Measurements from ENCODE around the gene PIGA. TPM values are rescaled to one million over a fixed set of nuclear protein-coding genes. Genes with fewer than 3 reads are reported as not detected.

The PIGA gene
- total and polyA plus RNA-seq, 3 donors from 2014 or later: 8.1 to 17.0 (median 13.0) TPM

DNA sequence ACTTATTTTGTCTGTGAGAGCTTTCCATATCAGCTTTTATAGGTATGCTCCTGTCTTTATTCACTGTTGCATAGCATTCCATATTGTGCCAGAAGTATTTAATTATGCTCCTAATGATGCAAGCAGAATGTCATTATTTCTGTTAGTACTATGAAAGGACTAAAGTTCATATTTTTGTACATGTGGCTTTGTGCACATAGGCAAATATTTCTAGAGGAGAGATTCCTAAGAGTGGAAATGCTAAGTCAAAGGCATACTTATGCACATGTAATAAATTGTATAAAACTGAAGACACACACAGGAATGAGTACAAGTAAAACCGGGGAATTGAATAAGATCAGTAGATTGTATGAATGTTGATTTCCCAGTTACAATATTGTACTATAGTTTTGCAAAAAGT is 63.6 kb downstream of the PIGA start:
- DNase-seq: no peak
- no peaks in the 10 kb centered on the region for H3K4me1 ChIP-seq
- intact Hi-C loops (cut with DNase I; ENCODE audit: low total_unique reads): no loop called here
- H3K9me3 ChIP-seq: no peaks in the 10 kb centered on the region
- 82 to 83% methylated on average over 1 of the region's 1 CpG for WGBS, 2 donors
- no peak for TF ChIP-seq POLR2A (IDR thresholded peaks at IDR 0.05)
- TF ChIP-seq, protein P1, sequence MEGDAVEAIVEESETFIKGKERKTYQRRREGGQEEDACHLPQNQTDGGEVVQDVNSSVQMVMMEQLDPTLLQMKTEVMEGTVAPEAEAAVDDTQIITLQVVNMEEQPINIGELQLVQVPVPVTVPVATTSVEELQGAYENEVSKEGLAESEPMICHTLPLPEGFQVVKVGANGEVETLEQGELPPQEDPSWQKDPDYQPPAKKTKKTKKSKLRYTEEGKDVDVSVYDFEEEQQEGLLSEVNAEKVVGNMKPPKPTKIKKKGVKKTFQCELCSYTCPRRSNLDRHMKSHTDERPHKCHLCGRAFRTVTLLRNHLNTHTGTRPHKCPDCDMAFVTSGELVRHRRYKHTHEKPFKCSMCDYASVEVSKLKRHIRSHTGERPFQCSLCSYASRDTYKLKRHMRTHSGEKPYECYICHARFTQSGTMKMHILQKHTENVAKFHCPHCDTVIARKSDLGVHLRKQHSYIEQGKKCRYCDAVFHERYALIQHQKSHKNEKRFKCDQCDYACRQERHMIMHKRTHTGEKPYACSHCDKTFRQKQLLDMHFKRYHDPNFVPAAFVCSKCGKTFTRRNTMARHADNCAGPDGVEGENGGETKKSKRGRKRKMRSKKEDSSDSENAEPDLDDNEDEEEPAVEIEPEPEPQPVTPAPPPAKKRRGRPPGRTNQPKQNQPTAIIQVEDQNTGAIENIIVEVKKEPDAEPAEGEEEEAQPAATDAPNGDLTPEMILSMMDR (IDR thresholded peaks at IDR 0.05): no peak
- no peaks in the 10 kb centered on the region for H3K27me3 ChIP-seq
- H3K4me3 ChIP-seq: no peak overlapping the region
- no peaks in the 10 kb centered on the region for H3K36me3 ChIP-seq (ENCODE audit: low read depth, missing control alignments)
- no peak overlapping the region for H3K27ac ChIP-seq

DNA sequence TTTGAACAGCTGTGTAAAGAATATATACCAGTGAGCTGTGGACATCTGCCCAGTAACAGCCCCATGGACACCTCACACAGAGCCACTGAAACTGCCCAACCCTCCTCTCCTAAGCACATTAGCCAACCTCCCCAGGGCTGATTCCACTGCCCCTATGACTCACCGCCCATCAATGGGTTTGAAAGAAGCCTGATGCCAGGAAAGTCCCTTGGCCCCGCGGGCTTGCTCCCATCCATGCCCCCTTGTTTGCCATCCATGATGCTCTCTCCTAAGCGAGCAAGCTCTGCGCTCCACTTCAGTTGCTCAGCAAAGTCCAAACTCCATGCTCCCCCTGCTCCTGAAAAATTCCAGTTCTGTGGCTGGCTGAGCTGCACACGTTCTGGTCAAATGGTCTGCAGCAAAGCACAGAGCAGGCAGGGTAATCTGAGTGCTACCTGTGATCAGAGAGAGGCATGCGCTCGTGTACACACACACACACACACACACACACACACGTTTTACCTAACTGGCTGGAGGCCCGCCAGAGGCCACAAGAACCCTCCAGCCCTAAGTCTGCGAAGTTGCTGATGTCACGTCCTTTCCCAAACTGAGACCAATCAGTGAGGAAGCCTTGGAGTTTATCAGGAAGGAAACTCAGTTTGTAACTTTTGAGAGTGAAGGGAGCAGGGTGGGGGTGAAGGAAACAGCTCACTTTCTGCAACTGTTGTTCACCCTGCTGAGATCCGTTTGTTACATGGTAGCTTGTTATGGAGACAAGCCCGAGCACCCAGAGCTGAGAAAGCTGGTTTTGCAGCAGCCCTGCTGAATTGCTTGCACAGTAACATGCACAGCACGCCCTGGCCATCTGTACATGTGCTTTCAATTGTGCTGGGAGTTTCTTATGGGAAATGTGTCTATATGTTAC is 65.5 kb downstream of the PIGA start, which contains the start of gene ASB9:
TSS of gene ASB9 (minus strand) at position 466 of the 904 bp plus-strand sequence. CDS start at position 257, 209 bp downstream.
- Histone ChIP-seq H3K36me3 (ENCODE audit: low read depth, missing control alignments) (no peaks in the 10 kb centered on the region), H3K9me3 (no peaks in the 10 kb centered on the region), H3K4me1 (no peaks in the 10 kb centered on the region), H3K27me3 (no peaks in the 10 kb centered on the region), H3K27ac (no peak within 1 kb of the TSS), H3K4me3 (peak within 1 kb of the TSS in 1 of 2 donors; percentile 38)
- 2 to 8% methylated on average over 7 to 14 of the region's 15 CpGs for WGBS, 2 donors
- intact Hi-C loops (cut with DNase I; ENCODE audit: low total_unique reads): no loop called here
- TF ChIP-seq, protein P1 (IDR thresholded peaks at IDR 0.05): no peak
- DNase-seq: peak; percentile 75

Other genes starting within 250 kb of the PIGA start
- gene ASB9, start 65.4 kb downstream of the PIGA start, total RNA-seq: 10 to 100 TPM; 83.0 to 88.8 TPM
- 63.9 TPM for gene ASB9, start 65.4 kb downstream of the PIGA start, polyA plus RNA-seq (ENCODE audit: insufficient read depth, low read depth, low replicate concordance)
- not detected for gene ASB11, start 19.9 kb downstream of the PIGA start, total RNA-seq
- not detected for gene ASB11, start 19.9 kb downstream of the PIGA start, polyA plus RNA-seq (ENCODE audit: insufficient read depth, low read depth, low replicate concordance)
- 1 to 10 TPM in 1 of 2 donors, under 1 TPM in 1; 0.74 to 1.5 TPM for gene VEGFD, start 48.9 kb upstream of the PIGA start, total RNA-seq
- 1.3 TPM for gene VEGFD, start 48.9 kb upstream of the PIGA start, polyA plus RNA-seq (ENCODE audit: insufficient read depth, low read depth, low replicate concordance)
- 10 to 100 TPM in 1 of 2 donors, 1 to 10 TPM in 1; 9.7 to 10.3 TPM for gene PIR, start 157.8 kb upstream of the PIGA start, total RNA-seq
- gene PIR, start 157.8 kb upstream of the PIGA start, polyA plus RNA-seq (ENCODE audit: insufficient read depth, low read depth, low replicate concordance): 11.0 TPM
- under 1 TPM; 0.12 to 0.55 TPM for gene BMX, start 165.3 kb upstream of the PIGA start, total RNA-seq
- gene BMX, start 165.3 kb upstream of the PIGA start, polyA plus RNA-seq (ENCODE audit: insufficient read depth, low read depth, low replicate concordance): 1.2 TPM